ENCODE data around the gene CCHCR1. TPM values are rescaled to one million over a fixed set of nuclear protein-coding genes. Genes with fewer than 3 reads are reported as not detected.
A peak's percentile ranks its signal among the peaks of the same experiment; 100 is the strongest.

The CCHCR1 gene
- total RNA-seq, 1 donor from 2014 or later = 16.3 TPM

- no peak for DNase-seq (ENCODE audit: low read depth, low spot score)
Observed at GRCh38 chr6:31129130-31129529, 28.5 kb downstream of the CCHCR1 start.

- DNase-seq (ENCODE audit: low read depth, low spot score) = no peak
Observed at GRCh38 chr6:31128093-31128676, 29.4 kb downstream of the CCHCR1 start.

- no peak for DNase-seq (ENCODE audit: low read depth, low spot score)
Observed at GRCh38 chr6:31126396-31127175, 31.0 kb downstream of the CCHCR1 start.

GRCh38 chr6:31125586-31126363 is 31.8 kb downstream of the CCHCR1 start:
- DNase-seq (ENCODE audit: low read depth, low spot score) = no peak

- DNase-seq (ENCODE audit: low read depth, low spot score) = peak; percentile 56
Observed at GRCh38 chr6:31125162-31125561, 32.4 kb downstream of the CCHCR1 start.

- DNase-seq (ENCODE audit: low read depth, low spot score) = peak; percentile 84
Observed at GRCh38 chr6:31122791-31123706, 34.6 kb downstream of the CCHCR1 start.

GRCh38 chr6:31121131-31121790 is 36.3 kb downstream of the CCHCR1 start:
- no peak for DNase-seq (ENCODE audit: low read depth, low spot score)

- no peak for DNase-seq (ENCODE audit: low read depth, low spot score)
Observed at GRCh38 chr6:31120151-31120915, 37.3 kb downstream of the CCHCR1 start, which contains the start of gene CDSN. CDSN (minus strand) TSS chr6:31120446; CDS start chr6:31120419, 27 bp downstream.

- DNase-seq (ENCODE audit: low read depth, low spot score) = no peak
Observed at GRCh38 chr6:31118178-31118577, 39.4 kb downstream of the CCHCR1 start.

- no peak for DNase-seq (ENCODE audit: low read depth, low spot score)
Observed at GRCh38 chr6:31116661-31117385, 40.8 kb downstream of the CCHCR1 start.

- no peak for DNase-seq (ENCODE audit: low read depth, low spot score)
Observed at GRCh38 chr6:31115941-31116560, 41.6 kb downstream of the CCHCR1 start.

- DNase-seq (ENCODE audit: low read depth, low spot score) = no peak
Observed at GRCh38 chr6:31114970-31115849, 42.4 kb downstream of the CCHCR1 start.

GRCh38 chr6:31114541-31114878 is 43.1 kb downstream of the CCHCR1 start, which contains the start of gene PSORS1C1:
PSORS1C1 (plus strand) TSS chr6:31114800; CDS start chr6:31129633, 14,833 bp downstream.
- DNase-seq (ENCODE audit: low read depth, low spot score) = peak; percentile 70

- DNase-seq (ENCODE audit: low read depth, low spot score) = no peak
Observed at GRCh38 chr6:31113861-31114540, 43.6 kb downstream of the CCHCR1 start.

- DNase-seq (ENCODE audit: low read depth, low spot score) = no peak
Observed at GRCh38 chr6:31112478-31112877, 45.1 kb downstream of the CCHCR1 start, which contains the start of gene C6orf15. C6orf15 (minus strand) TSS chr6:31112575; CDS start chr6:31112555, 20 bp downstream.

GRCh38 chr6:31111712-31112111 is 45.9 kb downstream of the CCHCR1 start:
- DNase-seq (ENCODE audit: low read depth, low spot score) = no peak

All from pulmonary artery endothelial cell (primary cell).